ENCODE data around the gene AKT3.

AKT3 gene

GRCh38 chr1:243465081-243465480, 385.0 kb downstream of the AKT3 start:
- no peak for DNase-seq (ENCODE audit: low read depth in 2 of 2)

GRCh38 chr1:243462929-243463697, 386.9 kb downstream of the AKT3 start:
- no peak for DNase-seq (ENCODE audit: low read depth in 2 of 2)

GRCh38 chr1:243461700-243462099, 388.3 kb downstream of the AKT3 start:
- DNase-seq (ENCODE audit: low read depth in 2 of 2), result no peak

- DNase-seq (ENCODE audit: low read depth in 2 of 2), result no peak
Observed at GRCh38 chr1:243459059-243459458, 391.0 kb downstream of the AKT3 start.

GRCh38 chr1:243457363-243457982, 392.6 kb downstream of the AKT3 start:
- DNase-seq (ENCODE audit: low read depth in 2 of 2), result no peak

- DNase-seq (ENCODE audit: low read depth in 2 of 2), result no peak
Observed at GRCh38 chr1:243455760-243456651, 394.0 kb downstream of the AKT3 start.

GRCh38 chr1:243454328-243454997, 395.6 kb downstream of the AKT3 start:
- no peak for DNase-seq (ENCODE audit: low read depth in 2 of 2)

GRCh38 chr1:243452092-243452491, 398.0 kb downstream of the AKT3 start:
- DNase-seq (ENCODE audit: low read depth in 2 of 2), result no peak

- no peak for DNase-seq (ENCODE audit: low read depth in 2 of 2)
Observed at GRCh38 chr1:243449373-243449772, 400.7 kb downstream of the AKT3 start.

- no peak for DNase-seq (ENCODE audit: low read depth in 2 of 2)
Observed at GRCh38 chr1:243447844-243448243, 402.2 kb downstream of the AKT3 start.

- DNase-seq (ENCODE audit: low read depth in 2 of 2), result no peak
Observed at GRCh38 chr1:243447347-243447746, 402.7 kb downstream of the AKT3 start.

GRCh38 chr1:243443557-243443956, 406.5 kb downstream of the AKT3 start:
- DNase-seq (ENCODE audit: low read depth in 2 of 2), result no peak

- DNase-seq (ENCODE audit: low read depth in 2 of 2), result no peak
Observed at GRCh38 chr1:243441601-243442000, 408.4 kb downstream of the AKT3 start.

GRCh38 chr1:243440406-243440805, 409.6 kb downstream of the AKT3 start:
- DNase-seq (ENCODE audit: low read depth in 2 of 2), result no peak

- DNase-seq (ENCODE audit: low read depth in 2 of 2), result no peak
Observed at GRCh38 chr1:243438815-243439214, 411.2 kb downstream of the AKT3 start.
